HG03175 (cell line): ENCODE results near the gene MICOS13.
A peak's percentile ranks its signal among the peaks of the same experiment; 100 is the strongest.
"Not testable (repeated sequence)": the region's sequence is repeated elsewhere in the genome, so short reads cannot be mapped to it uniquely, and the experiment has no call there.

ENCODE experiments used
- ATAC-seq: cut with Tn5 transposase; IDR thresholded peaks from one replicate; pipeline ENCODE4 v1.9.1; 2021; ENCODE audit warnings: mild to moderate bottlenecking, moderate library complexity; ENCODE audit not compliant: unreplicated experiment

The MICOS13 gene

GRCh38 chr19:5700455-5701092, 20.3 kb upstream of the MICOS13 start:
- ATAC-seq = no peak

DNA sequence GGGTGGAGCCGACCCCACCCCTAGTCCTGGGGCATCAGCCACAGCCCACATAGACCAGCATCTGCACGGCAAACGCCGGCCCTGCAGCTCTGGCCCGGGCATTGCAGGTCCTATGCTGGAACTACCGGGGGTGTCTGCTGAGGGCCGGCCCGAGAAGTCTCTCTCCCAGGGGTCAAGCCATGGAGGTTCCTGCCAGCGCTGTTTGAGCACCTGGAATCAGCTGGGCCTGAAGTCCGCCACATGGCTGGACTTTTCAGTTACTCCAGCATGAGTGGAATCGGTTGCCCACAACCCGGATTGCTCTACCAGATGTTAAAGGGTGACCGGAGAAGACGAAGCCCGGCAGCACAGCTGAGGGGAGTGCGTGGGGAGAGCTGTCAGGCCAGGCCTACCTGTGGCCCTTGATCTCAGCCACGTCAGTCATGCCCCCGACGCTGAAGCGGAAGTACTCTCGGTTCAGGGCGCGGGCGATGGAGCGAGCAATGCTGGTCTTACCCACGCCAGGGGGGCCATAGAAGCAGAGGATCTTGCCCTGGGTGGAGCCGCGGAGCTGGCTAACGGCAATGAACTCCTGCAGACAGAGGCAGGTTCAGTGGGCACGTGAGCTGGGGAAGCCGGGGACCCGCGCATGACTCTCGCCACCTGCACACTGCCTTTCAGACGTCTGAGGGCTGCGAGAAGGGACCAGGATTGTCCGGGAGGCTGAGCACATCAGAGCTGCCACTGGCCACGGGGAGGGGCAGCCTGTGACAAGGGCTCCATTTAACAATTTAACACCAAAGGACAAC, 18.5 kb upstream of the MICOS13 start:
- ATAC-seq = no peak

DNA sequence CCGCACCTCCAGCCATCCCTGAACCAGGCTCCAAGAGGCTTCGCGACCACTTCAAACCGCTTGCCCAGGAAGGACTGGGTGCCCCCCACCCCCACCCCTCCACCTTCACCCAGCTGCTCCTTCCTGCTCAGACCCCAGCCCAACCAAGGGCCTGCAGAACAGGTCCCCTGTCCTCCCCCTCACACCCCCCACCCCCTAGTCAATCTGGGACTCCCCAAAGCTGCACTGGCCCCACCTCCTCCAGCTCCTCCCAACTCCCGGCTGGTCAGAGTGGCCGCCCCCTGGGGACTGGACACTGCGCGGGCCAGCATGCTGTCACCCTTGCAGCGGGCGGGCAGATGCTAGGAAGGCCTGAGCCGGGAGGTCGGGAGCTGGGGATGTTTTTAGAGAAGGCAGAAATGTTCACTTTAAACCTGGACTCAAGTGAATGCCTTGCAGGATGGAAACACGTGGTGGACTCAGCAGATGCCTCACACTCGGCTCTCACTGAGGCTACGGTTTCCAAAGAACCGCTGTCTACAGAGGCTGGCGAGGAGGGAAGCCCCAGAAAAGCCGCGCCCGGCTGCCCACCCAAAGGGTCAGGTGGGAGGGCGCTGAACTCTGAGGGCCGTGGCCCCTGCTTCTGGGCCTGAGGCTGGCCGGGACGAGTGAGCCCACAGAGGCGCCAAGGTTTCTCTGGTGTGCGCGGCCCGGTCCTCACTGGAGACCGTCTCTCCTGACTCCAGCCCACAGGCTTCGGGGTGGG, 17.7 kb upstream of the MICOS13 start:
- no peak for ATAC-seq

GRCh38 chr19:5697022-5697889, 16.9 kb upstream of the MICOS13 start:
- no peak for ATAC-seq

DNA sequence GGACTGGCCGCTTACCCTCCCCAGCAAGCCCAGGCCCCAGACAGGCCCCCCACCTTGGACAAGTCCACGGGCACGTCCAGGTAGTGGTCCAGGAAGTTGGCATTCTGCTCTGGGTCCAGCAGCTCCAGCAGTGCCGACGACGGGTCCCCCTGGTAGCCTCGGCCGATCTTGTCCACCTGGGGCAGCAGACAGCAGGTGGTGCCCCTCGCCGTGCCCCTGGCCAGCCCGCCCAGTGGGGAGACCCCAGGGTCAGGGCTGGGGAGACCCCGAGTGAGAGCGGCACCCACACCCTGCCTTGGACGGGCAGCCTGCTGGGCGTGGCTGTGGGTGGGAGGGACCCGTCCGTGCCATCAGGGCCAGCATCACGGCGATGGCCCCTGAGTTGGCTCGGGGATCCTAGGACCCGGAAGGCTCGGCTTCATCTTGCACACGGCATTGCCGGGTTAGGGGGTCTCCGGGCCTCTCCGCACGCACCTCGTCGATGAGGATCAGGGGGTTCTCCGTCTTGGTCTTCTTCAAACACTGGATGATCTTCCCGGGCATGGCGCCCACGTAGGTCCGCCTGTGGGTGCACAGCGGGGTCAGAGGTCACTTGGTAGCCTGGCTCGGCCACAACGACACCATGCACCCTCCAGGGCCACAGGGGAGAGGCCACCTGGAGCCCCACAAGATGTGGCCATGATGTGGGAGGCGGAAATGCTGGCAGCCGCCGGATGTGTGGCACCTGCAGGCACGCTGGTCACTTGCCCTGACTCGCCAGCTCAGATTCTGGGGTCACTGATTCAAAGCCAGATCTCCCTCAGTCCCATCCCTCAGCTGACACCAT, 16.1 kb upstream of the MICOS13 start:
- ATAC-seq = no peak

GRCh38 chr19:5695649-5696195, 15.4 kb upstream of the MICOS13 start:
- no peak for ATAC-seq

- ATAC-seq = no peak
Observed at GRCh38 chr19:5694956-5695648, 14.8 kb upstream of the MICOS13 start.

- ATAC-seq = no peak
Observed at GRCh38 chr19:5694167-5694955, 14.0 kb upstream of the MICOS13 start.

DNA sequence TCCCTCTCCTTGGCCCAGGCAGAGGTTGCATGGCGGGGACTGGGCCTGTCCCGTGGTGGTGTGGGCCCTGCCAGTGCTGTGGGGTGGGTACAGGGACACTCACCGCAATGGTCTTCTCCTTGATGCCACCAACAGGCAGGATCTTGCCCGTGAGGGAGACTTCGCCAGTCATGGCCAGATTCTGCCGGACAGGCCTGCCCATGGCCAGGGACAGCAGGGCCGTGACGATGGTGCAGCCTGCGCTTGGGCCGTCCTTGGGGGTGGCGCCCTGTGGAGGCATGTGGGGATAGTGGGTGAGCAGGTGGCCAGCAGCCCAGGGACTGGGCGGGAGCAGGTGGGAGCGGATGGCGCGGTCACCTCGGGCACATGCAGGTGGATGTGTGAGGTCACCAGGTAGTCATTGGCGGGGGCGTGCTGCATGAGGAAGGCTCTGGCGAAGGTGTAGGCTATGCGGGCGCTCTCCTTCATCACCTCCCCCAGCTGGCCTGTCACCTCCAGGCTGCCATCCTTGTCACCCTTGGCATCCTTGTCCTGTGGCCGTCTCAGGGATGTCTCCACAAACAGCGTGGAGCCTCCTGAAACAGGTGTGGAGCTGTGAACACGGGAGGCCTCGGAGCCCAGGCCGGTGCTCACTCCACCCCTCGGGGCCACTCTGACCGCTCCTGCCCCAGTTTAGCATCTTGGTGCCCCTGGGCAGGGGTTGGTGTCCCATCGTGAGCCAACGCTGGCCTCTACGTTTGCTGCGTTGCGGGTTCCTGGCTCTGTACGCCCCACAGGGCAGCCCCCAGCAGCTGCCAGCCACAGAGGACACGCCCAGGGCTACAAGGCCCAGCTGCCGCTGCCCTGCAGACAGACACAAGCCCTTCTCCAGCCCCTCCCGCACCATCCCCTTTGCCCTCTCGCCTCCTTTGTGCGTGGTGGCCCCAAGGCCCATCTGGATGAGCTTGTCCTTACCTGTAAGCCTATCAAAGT, 13.2 kb upstream of the MICOS13 start:
- ATAC-seq = no peak

DNA sequence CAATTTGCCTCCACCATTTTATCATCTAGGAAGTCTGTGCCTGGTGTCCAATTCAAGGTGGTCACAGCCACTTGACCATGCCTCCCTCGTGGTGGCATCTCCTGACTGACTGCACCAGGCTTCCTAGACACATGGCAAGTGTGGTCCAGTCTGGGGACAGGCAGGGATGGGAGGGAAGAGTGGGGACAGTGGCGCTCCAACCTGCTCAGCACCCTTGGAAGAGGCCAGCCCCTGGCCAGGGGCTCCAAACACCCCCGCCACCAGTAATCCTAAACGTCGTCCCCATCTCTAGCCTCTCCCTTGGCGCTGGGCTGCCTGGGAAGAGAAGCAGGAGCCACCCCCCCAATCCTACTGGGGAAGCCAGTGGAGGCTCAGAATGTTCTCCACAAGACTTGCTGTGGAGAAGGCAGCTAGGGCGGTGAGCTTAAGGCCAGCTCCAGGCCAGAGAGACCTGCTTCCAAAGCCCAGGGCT, 12.4 kb upstream of the MICOS13 start:
- ATAC-seq = no peak

GRCh38 chr19:5691822-5692722, 11.8 kb upstream of the MICOS13 start:
- no peak for ATAC-seq

DNA sequence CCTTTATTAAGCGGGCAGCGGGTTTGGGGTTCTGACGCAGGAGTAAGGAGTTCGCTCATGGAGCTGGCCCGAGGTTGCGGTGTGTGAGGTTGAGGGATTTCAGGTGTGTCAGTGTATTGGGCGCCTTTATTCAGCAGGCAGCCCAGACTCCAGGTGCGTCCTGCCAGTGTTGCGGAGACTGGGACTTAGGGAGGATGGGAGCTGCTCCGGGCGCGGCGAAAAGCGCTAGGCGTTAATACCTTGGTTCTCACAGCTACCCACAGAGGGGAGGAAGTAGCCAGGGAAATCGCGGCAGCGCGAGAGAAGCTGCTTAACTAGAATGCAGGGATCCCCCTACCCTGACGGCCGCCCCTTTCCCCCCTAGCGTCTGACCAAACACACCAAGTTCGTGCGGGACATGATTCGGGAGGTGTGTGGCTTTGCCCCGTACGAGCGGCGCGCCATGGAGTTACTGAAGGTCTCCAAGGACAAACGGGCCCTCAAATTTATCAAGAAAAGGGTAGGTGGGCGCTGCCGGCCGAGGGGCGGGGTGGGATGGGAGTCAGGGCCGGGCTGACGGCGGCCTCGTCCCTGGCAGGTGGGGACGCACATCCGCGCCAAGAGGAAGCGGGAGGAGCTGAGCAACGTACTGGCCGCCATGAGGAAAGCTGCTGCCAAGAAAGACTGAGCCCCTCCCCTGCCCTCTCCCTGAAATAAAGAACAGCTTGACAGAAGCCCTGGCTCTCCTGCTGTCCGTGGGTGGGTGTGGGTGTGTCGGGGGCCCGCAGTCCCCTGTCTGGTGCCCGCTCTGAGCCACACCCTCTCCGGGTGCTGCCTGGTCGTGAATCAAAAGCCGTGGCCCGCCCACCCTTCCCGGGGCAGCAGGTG, 10.9 kb upstream of the MICOS13 start:
- no peak for ATAC-seq

DNA sequence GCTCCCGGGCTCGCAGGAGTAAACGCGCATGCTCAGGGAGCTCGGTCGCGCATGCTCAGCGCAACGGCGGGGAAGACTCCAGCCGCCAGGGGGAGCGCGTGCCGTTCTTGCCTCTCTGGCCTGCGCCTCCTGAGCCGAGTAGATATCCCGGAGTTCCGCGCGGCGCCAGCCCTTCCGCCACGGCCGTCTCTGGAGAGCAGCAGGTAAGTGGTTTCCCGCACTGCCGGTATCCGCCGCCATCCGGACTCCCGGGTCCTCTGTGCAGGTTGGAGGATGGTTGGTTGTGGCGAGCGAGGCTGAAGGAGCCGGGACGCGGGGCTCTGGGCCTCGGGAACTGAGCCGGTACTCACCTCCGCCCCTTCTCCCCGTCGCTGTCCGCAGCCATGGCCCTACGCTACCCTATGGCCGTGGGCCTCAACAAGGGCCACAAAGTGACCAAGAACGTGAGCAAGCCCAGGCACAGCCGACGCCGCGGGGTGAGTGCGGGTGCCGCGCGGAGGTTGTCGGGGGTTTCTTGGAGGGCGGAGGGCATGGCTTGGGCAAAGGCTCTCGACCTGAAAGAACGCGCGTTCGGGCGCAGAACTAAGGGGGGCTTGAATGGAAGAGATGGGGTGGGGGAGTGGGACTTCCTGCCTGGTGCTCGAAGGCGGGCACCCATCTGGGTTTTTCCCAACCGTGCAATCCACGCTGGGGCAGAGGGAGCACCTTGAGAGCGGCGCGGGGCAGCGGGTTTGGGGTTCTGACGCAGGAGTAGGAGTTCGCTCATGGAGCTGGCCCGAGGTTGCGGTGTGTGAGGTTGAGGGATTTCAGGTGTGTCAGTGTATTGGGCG, 10.0 kb upstream of the MICOS13 start, which contains the start of gene RPL36:
RPL36 (plus strand) TSS at position 171 of the 830 bp plus-strand sequence; CDS start at position 384, 213 bp downstream.
- peak; percentile 44 for ATAC-seq

DNA sequence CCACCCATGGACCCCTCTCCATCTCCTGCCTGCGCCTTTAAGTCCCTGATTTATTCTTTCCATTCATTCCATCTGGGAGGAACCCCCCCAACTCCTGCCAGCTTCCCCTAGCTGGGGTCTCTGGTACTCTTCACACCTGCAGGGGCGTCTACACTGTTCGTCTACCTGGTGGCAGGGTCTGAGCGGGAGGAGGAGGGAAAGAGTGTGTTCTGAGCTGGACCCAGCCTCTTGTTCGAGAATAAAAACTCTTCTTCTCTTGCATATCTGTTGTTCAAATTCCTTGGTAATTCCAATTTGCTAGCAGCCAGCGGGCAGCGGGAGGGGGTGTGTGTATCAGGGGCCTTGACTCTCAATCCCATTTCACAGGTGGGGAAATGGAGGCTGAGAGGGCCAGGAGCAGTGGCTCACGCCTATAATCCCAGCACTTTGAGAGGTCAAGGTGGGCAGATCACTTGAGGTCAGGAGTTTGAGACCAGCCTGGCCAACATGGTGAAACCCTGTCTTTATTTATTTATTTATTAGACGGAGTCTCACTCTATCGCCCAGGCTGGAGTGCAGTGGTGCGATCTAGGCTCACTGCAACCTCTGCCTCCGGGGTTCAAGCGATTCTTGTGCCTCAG, 8.1 kb upstream of the MICOS13 start:
- not testable (repeated sequence) for ATAC-seq
